ENCODE measurements around the gene ATP9B. TPM values are rescaled to one million over a fixed set of nuclear protein-coding genes. Genes with fewer than 3 reads are reported as not detected.

The ATP9B gene
- total and polyA plus RNA-seq, 2 donors, result 20.2 to 89.2 TPM

- Histone ChIP-seq H3K36me3 (ENCODE audit: insufficient read depth) (no peaks in the 10 kb centered on the region), H3K4me3 (ENCODE audit: low read depth, low read length) (peak overlapping the region; percentile 60), H3K4me1 (ENCODE audit: insufficient read depth) (peaks cover 7% of the 10 kb centered on the region), H3K27ac (ENCODE audit: low read depth) (peak overlapping the region; percentile 53)
- WGBS, result under 1% methylated on average over 67 of the region's 67 CpGs
- DNase-seq (ENCODE audit: extremely low spot score), result no peak
Measured at GRCh38 chr18:79394534-79395307, 325.5 kb downstream of the ATP9B start.

- 1% methylated on average over 25 of the region's 34 CpGs for WGBS
- H3K27ac ChIP-seq (ENCODE audit: low read depth), result no peak overlapping the region
- peaks cover 7% of the 10 kb centered on the region for H3K4me1 ChIP-seq (ENCODE audit: insufficient read depth)
- DNase-seq (ENCODE audit: extremely low spot score), result no peak
- no peaks in the 10 kb centered on the region for H3K36me3 ChIP-seq (ENCODE audit: insufficient read depth)
- peak overlapping the region; percentile 60 for H3K4me3 ChIP-seq (ENCODE audit: low read depth, low read length)
Measured at GRCh38 chr18:79395308-79395640, 326.1 kb downstream of the ATP9B start.

GRCh38 chr18:79395761-79396404, 326.7 kb downstream of the ATP9B start, which contains the start of gene NFATC1:
Gene NFATC1, plus strand, starts transcription at chr18:79395930. Its CDS starts 295 bp downstream, at chr18:79396225.
- H3K36me3 ChIP-seq (ENCODE audit: insufficient read depth), result no peaks in the 10 kb centered on the region
- H3K4me1 ChIP-seq (ENCODE audit: insufficient read depth), result peaks cover 7% of the 10 kb centered on the region
- peak within 1 kb of the TSS; percentile 53 for H3K27ac ChIP-seq (ENCODE audit: low read depth)
- WGBS, result under 1% methylated on average over 89 of the region's 91 CpGs
- H3K4me3 ChIP-seq (ENCODE audit: low read depth, low read length), result peak within 1 kb of the TSS; percentile 60
- DNase-seq (ENCODE audit: extremely low spot score), result no peak

- peak overlapping the region; percentile 60 for H3K4me3 ChIP-seq (ENCODE audit: low read depth, low read length)
- H3K4me1 ChIP-seq (ENCODE audit: insufficient read depth), result peaks cover 7% of the 10 kb centered on the region
- WGBS, result 8% methylated on average over 68 of the region's 68 CpGs
- no peak overlapping the region for H3K27ac ChIP-seq (ENCODE audit: low read depth)
- DNase-seq (ENCODE audit: extremely low spot score), result no peak
- no peaks in the 10 kb centered on the region for H3K36me3 ChIP-seq (ENCODE audit: insufficient read depth)
Measured at GRCh38 chr18:79396431-79397246, 327.4 kb downstream of the ATP9B start.

GRCh38 chr18:79397247-79397829, 328.1 kb downstream of the ATP9B start:
- DNase-seq (ENCODE audit: extremely low spot score), result no peak
- H3K4me1 ChIP-seq (ENCODE audit: insufficient read depth), result peaks cover 7% of the 10 kb centered on the region
- H3K4me3 ChIP-seq (ENCODE audit: low read depth, low read length), result no peak overlapping the region

GRCh38 chr18:79397830-79398761, 328.9 kb downstream of the ATP9B start:
- peaks cover 6% of the 10 kb centered on the region for H3K4me1 ChIP-seq (ENCODE audit: insufficient read depth)
- H3K36me3 ChIP-seq (ENCODE audit: insufficient read depth), result no peaks in the 10 kb centered on the region
- H3K4me3 ChIP-seq (ENCODE audit: low read depth, low read length), result no peak overlapping the region
- no peak for DNase-seq (ENCODE audit: extremely low spot score)
- WGBS, result 83% methylated on average over 38 of the region's 38 CpGs
- no peak overlapping the region for H3K27ac ChIP-seq (ENCODE audit: low read depth)

More at GRCh38 chr18:79397247-79397829, 328.1 kb downstream of the ATP9B start:
- Histone ChIP-seq H3K36me3 (ENCODE audit: insufficient read depth) (no peaks in the 10 kb centered on the region), H3K27ac (ENCODE audit: low read depth) (no peak overlapping the region)
- WGBS, result 85% methylated on average over 27 of the region's 27 CpGs

- no peaks in the 10 kb centered on the region for H3K36me3 ChIP-seq (ENCODE audit: insufficient read depth)
- H3K4me3 ChIP-seq (ENCODE audit: low read depth, low read length), result peak overlapping the region; percentile 78
- H3K4me1 ChIP-seq (ENCODE audit: insufficient read depth), result peaks cover 7% of the 10 kb centered on the region
- DNase-seq (ENCODE audit: extremely low spot score), result no peak
- no peak overlapping the region for H3K27ac ChIP-seq (ENCODE audit: low read depth)
- 38% methylated on average over 79 of the region's 79 CpGs for WGBS
Measured at GRCh38 chr18:79399275-79400081, 330.3 kb downstream of the ATP9B start.

GRCh38 chr18:79400091-79400590, 330.9 kb downstream of the ATP9B start:
- no peak for DNase-seq (ENCODE audit: extremely low spot score)
- H3K4me1 ChIP-seq (ENCODE audit: insufficient read depth), result peaks cover 7% of the 10 kb centered on the region

GRCh38 chr18:79400591-79401381, 331.6 kb downstream of the ATP9B start:
- no peaks in the 10 kb centered on the region for H3K36me3 ChIP-seq (ENCODE audit: insufficient read depth)
- H3K4me1 ChIP-seq (ENCODE audit: insufficient read depth), result peaks cover 7% of the 10 kb centered on the region
- peak overlapping the region; percentile 54 for H3K27ac ChIP-seq (ENCODE audit: low read depth)
- DNase-seq (ENCODE audit: extremely low spot score), result no peak
- WGBS, result 29% methylated on average over 50 of the region's 58 CpGs
- peak overlapping the region; percentile 78 for H3K4me3 ChIP-seq (ENCODE audit: low read depth, low read length)

More at GRCh38 chr18:79400091-79400590, 330.9 kb downstream of the ATP9B start:
- WGBS, result 1% methylated on average over 69 of the region's 71 CpGs
- Histone ChIP-seq H3K4me3 (ENCODE audit: low read depth, low read length) (peak overlapping the region; percentile 78), H3K36me3 (ENCODE audit: insufficient read depth) (no peaks in the 10 kb centered on the region), H3K27ac (ENCODE audit: low read depth) (peak overlapping the region; percentile 54)

- Histone ChIP-seq H3K4me1 (ENCODE audit: insufficient read depth) (peaks cover 5% of the 10 kb centered on the region), H3K27ac (ENCODE audit: low read depth) (no peak overlapping the region), H3K4me3 (ENCODE audit: low read depth, low read length) (no peak overlapping the region), H3K36me3 (ENCODE audit: insufficient read depth) (no peaks in the 10 kb centered on the region)
- no peak for DNase-seq (ENCODE audit: extremely low spot score)
- 92% methylated on average over 32 of the region's 32 CpGs for WGBS
Measured at GRCh38 chr18:79401494-79402208, 332.5 kb downstream of the ATP9B start.

GRCh38 chr18:79402209-79402576, 333.0 kb downstream of the ATP9B start:
- Histone ChIP-seq H3K4me1 (ENCODE audit: insufficient read depth) (peaks cover 5% of the 10 kb centered on the region), H3K4me3 (ENCODE audit: low read depth, low read length) (no peak overlapping the region), H3K27ac (ENCODE audit: low read depth) (no peak overlapping the region), H3K36me3 (ENCODE audit: insufficient read depth) (no peaks in the 10 kb centered on the region)
- WGBS, result 92% methylated on average over 16 of the region's 16 CpGs
- no peak for DNase-seq (ENCODE audit: extremely low spot score)
